Effector memory CD4-positive, alpha-beta T cell (primary cell): ENCODE data around the gene SHKBP1.

Experiments used
- DNase-seq, 3 donors: peaks; one replicate each; pipeline ENCODE4 v3.0.0-alpha.2; 2020
- H3K27ac ChIP-seq: 2 replicates; pipeline ENCODE4 v1.7.0; 2013; ENCODE audit warnings: mild to moderate bottlenecking, low read length, moderate library complexity; ENCODE audit not compliant: insufficient read depth, poor library complexity, severe bottlenecking
- H3K27me3 ChIP-seq: replicated peaks from 2 replicates; pipeline ENCODE4 v1.7.0; 2013; ENCODE audit warnings: mild to moderate bottlenecking, low read length; ENCODE audit not compliant: insufficient read depth, control insufficient read depth, poor library complexity, severe bottlenecking
- H3K36me3 ChIP-seq: 2 replicates; pipeline ENCODE4 v1.7.0; 2013; ENCODE audit warnings: mild to moderate bottlenecking, low read length, moderate library complexity; ENCODE audit not compliant: control insufficient read depth, insufficient read depth
- H3K4me1 ChIP-seq: 2 replicates; pipeline ENCODE4 v1.7.0; 2013; ENCODE audit warnings: low read length, mild to moderate bottlenecking; ENCODE audit not compliant: control insufficient read depth, insufficient read depth, poor library complexity, severe bottlenecking
- H3K4me3 ChIP-seq: 2 replicates; pipeline ENCODE4 v1.7.0; 2013; ENCODE audit warnings: low read length, low read depth, mild to moderate bottlenecking; ENCODE audit not compliant: insufficient read depth, poor library complexity, severe bottlenecking
- H3K9me3 ChIP-seq: 2 replicates; pipeline ENCODE4 v1.7.0; 2013; ENCODE audit warnings: mild to moderate bottlenecking, low read length, moderate library complexity; ENCODE audit not compliant: control insufficient read depth

Gene SHKBP1

DNA sequence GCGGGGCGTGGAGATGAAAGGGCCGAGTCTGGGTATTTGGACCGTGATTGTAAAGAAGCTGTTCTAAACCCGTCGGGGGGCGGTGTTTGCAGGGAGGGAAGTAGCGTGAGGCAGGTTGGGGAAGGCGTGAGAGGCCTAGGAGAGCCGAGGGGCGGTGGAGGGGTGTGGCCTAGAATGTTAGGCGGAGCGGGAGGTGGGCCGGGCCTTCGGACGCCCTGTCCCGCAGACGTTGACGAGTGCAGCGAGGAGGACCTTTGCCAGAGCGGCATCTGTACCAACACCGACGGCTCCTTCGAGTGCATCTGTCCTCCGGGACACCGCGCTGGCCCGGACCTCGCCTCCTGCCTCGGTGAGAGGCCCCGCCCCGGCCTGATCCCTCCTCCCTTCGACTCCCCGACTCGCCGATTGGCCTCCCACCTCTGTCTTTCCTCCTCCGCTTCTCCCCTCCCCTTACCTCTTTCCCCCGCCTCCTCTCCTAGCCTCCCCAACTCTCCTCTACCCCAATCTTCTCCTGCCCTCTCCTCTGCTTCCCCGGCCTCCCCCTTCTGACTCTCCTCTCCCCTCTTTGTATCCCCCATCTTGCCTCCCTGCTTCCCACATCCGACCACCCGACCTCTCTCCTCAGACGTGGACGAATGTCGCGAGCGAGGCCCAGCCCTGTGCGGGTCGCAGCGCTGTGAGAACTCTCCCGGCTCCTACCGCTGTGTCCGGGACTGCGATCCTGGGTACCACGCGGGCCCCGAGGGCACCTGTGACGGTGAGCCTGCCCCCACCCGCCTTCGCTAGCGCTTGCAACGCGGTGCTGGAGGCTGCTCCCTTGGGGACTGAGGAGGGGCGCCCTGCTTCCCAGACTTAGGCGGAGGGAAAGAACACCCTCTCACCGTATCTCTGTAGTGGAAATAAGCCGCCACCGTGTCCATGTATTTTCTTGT lies 37.3 kb downstream of the SHKBP1 start:
- no peaks in the 10 kb centered on the region for H3K27me3 ChIP-seq
- no peaks in the 10 kb centered on the region for H3K36me3 ChIP-seq
- H3K4me1 ChIP-seq: peaks cover 48% of the 10 kb centered on the region
- H3K9me3 ChIP-seq: no peaks in the 10 kb centered on the region
- peak; percentile 63 to 76 (median 76) for DNase-seq
- H3K4me3 ChIP-seq: peak overlapping the region; percentile 72
- peak overlapping the region; percentile 67 for H3K27ac ChIP-seq

DNA sequence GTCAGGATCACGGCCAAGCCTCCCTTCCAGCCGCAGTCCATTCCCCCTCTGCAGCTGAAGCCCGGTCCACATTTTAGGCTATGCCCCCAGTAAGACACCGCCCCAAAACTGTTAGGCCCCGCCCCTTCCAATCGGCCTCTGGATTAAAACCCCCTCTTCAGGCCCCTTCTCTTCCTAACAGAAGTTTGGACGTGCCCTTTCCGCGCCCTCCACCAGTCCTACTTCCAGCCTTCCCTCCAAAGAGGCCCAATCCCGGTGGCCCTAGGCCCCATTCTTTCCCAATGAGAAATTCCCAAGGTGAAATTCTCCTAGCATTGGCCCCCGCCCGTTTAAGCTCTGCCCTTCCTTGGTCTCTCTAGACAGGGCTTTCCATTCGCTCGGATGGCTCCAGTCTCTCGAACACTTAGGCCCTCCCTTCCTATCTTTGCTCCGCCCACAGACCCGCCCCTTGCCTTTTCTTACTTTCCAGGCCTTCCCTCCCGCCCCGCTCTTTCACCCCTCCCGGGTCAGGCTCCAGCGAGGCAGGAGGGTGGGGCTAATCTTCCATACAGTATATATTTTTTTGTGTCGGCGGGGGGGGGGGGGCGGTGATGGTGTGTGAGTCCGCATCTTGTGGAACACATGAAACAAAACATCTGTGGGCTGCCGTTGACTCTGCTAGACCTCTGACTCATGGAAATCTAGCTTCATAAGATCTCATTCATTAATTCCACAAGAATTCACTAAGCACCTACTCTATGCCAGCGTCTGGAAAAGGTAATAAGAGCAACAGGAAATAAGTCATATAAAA lies 38.1 kb downstream of the SHKBP1 start:
- peak; percentile 70 to 78 (median 74) for DNase-seq
- Histone ChIP-seq H3K27ac (peak overlapping the region; percentile 67), H3K4me3 (peak overlapping the region; percentile 72), H3K9me3 (no peaks in the 10 kb centered on the region), H3K4me1 (peaks cover 41% of the 10 kb centered on the region), H3K27me3 (no peaks in the 10 kb centered on the region), H3K36me3 (peaks cover 7% of the 10 kb centered on the region)

- Histone ChIP-seq H3K27me3 (no peaks in the 10 kb centered on the region), H3K4me3 (no peak overlapping the region), H3K9me3 (no peaks in the 10 kb centered on the region), H3K4me1 (peaks cover 28% of the 10 kb centered on the region), H3K27ac (peak overlapping the region; percentile 15), H3K36me3 (peaks cover 10% of the 10 kb centered on the region)
- no peak for DNase-seq
These were observed 39.5 kb downstream of the SHKBP1 start for GRCh38 chr19:40616178-40616577.

- Histone ChIP-seq H3K36me3 (peaks cover 17% of the 10 kb centered on the region), H3K4me1 (peaks cover 21% of the 10 kb centered on the region), H3K9me3 (no peaks in the 10 kb centered on the region), H3K4me3 (no peak overlapping the region), H3K27me3 (no peaks in the 10 kb centered on the region), H3K27ac (no peak overlapping the region)
- DNase-seq: no peak
These were observed 40.3 kb downstream of the SHKBP1 start for GRCh38 chr19:40616941-40617340.

GRCh38 chr19:40617961-40618360 lies 41.3 kb downstream of the SHKBP1 start:
- Histone ChIP-seq H3K9me3 (no peaks in the 10 kb centered on the region), H3K27ac (no peak overlapping the region), H3K27me3 (no peaks in the 10 kb centered on the region), H3K4me1 (peaks cover 21% of the 10 kb centered on the region), H3K4me3 (no peak overlapping the region), H3K36me3 (peaks cover 20% of the 10 kb centered on the region)
- no peak for DNase-seq

GRCh38 chr19:40619333-40620160 lies 42.9 kb downstream of the SHKBP1 start:
- no peak overlapping the region for H3K27ac ChIP-seq
- H3K27me3 ChIP-seq: no peaks in the 10 kb centered on the region
- H3K9me3 ChIP-seq: no peaks in the 10 kb centered on the region
- no peak overlapping the region for H3K4me3 ChIP-seq
- H3K4me1 ChIP-seq: peaks cover 7% of the 10 kb centered on the region
- no peak for DNase-seq
- peaks cover 29% of the 10 kb centered on the region for H3K36me3 ChIP-seq

- DNase-seq: no peak
- Histone ChIP-seq H3K36me3 (peaks cover 29% of the 10 kb centered on the region), H3K4me3 (no peak overlapping the region), H3K27me3 (no peaks in the 10 kb centered on the region), H3K4me1 (peaks cover 1% of the 10 kb centered on the region), H3K9me3 (no peaks in the 10 kb centered on the region), H3K27ac (no peak overlapping the region)
These were observed 43.5 kb downstream of the SHKBP1 start for GRCh38 chr19:40620161-40620485.

DNA sequence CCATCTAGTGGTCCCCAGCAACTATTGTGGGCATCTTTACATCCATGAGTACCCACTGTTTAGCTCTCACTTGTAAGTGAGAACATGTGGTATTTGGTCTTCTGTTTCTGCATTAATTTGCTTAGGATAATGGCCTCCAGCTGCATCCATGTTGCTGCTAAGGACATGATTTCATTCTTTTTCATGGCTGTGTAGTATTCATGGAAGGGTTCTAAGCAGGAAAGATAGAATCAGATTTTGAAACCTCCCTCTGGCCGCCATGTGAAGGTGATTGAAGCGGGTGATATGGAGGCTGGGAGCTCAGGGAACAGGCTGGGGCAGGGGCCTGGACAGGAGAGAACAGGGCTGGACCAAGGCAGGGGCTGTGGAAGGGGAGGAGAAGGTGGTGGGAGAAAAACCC lies 44.6 kb downstream of the SHKBP1 start:
- H3K4me3 ChIP-seq: no peak overlapping the region
- no peak for DNase-seq
- no peaks in the 10 kb centered on the region for H3K4me1 ChIP-seq
- peaks cover 29% of the 10 kb centered on the region for H3K36me3 ChIP-seq
- H3K27ac ChIP-seq: no peak overlapping the region
- H3K9me3 ChIP-seq: no peaks in the 10 kb centered on the region
- no peaks in the 10 kb centered on the region for H3K27me3 ChIP-seq

- Histone ChIP-seq H3K27ac (no peak overlapping the region), H3K4me1 (no peaks in the 10 kb centered on the region), H3K27me3 (no peaks in the 10 kb centered on the region), H3K4me3 (no peak overlapping the region), H3K36me3 (peaks cover 29% of the 10 kb centered on the region), H3K9me3 (no peaks in the 10 kb centered on the region)
- DNase-seq: no peak
These were observed 45.5 kb downstream of the SHKBP1 start for GRCh38 chr19:40621966-40622772.
